ENCODE measurements around the gene AURKAIP1. TPM values are rescaled to one million over a fixed set of nuclear protein-coding genes. Genes with fewer than 3 reads are reported as not detected.

AURKAIP1 gene
- polyA plus RNA-seq, 1 donor from 2014 or later = 104 TPM

DNA sequence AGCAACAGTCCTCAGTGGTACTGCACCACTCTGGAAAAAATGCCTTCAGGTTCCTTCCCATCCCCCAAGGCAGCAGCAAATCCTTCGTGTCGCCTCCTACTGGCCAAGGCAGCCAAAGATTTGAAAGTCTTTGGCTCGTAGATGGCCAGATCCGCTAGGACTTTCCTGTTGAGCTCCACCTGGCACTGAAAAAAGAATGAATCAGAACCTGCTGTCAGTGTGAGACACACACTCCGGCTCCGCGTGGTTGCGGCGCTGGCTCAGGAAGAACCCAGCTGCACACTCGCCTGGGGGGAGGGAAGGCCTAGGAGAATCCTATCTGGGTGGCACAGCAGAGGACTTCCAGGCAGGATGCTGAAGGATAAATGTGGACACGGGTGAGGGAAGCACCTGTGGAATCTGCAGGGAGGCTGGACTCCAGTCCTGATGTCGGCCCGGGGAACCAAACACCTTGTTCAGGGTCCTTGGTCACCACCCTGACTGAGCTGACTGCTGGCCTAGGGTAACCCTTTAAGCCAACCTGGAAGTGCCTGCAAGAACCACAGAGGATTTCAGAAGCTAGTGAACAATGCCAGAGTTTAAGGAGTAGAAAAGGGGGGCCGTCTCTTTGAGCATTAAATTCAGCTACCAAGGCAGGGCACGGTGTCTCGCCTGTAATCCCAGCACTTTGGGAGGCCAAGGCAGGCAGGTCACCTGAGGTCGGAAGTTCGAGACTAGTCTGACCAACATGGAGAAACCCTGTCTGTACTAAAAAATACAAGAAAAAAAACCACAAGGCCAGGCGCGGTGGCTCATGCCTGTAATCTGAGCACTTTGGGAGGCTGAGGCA is 27.3 kb upstream of the AURKAIP1 start:
- Histone ChIP-seq H4K20me1 (ENCODE audit: insufficient read depth) (no peaks in the 10 kb centered on the region), H3K9ac (ENCODE audit: low read length) (no peak overlapping the region), H2AFZ (ENCODE audit: low read depth, low read length) (no peak overlapping the region), H3F3A (ENCODE audit: insufficient read depth, low read length, poor library complexity, severe bottlenecking) (no peaks in the 10 kb centered on the region), H3K9me2 (ENCODE audit: insufficient read depth, low read length) (no peaks in the 10 kb centered on the region), H3K27me3 (ENCODE audit: insufficient read depth, low read depth, low read length) (no peaks in the 10 kb centered on the region), H3K27ac (ENCODE audit: low read length) (no peak overlapping the region), H3K4me2 (ENCODE audit: low read length) (no peak overlapping the region), H3K4me3 (ENCODE audit: low read length) (no peak overlapping the region), H3K79me2 (replicated peaks; ENCODE audit: insufficient read depth, low read length) (peaks cover 41% of the 10 kb centered on the region), H3K36me3 (ENCODE audit: insufficient read depth, low read length) (no peaks in the 10 kb centered on the region), H3K9me3 (ENCODE audit: low read length) (no peaks in the 10 kb centered on the region)
- TF ChIP-seq MXI1 (conservative IDR thresholded peaks at IDR 0.05; ENCODE audit: poor library complexity, severe bottlenecking) = no peak
- no peak for TF ChIP-seq EP300 (conservative IDR thresholded peaks at IDR 0.05; ENCODE audit: poor library complexity, severe bottlenecking)
- TF ChIP-seq, protein P1, sequence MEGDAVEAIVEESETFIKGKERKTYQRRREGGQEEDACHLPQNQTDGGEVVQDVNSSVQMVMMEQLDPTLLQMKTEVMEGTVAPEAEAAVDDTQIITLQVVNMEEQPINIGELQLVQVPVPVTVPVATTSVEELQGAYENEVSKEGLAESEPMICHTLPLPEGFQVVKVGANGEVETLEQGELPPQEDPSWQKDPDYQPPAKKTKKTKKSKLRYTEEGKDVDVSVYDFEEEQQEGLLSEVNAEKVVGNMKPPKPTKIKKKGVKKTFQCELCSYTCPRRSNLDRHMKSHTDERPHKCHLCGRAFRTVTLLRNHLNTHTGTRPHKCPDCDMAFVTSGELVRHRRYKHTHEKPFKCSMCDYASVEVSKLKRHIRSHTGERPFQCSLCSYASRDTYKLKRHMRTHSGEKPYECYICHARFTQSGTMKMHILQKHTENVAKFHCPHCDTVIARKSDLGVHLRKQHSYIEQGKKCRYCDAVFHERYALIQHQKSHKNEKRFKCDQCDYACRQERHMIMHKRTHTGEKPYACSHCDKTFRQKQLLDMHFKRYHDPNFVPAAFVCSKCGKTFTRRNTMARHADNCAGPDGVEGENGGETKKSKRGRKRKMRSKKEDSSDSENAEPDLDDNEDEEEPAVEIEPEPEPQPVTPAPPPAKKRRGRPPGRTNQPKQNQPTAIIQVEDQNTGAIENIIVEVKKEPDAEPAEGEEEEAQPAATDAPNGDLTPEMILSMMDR (IDR thresholded peaks at IDR 0.05; ENCODE audit: poor library complexity, severe bottlenecking) = peak; percentile 52
- TF ChIP-seq POLR2AphosphoS5 (IDR thresholded peaks at IDR 0.05) = no peak
- no peak for TF ChIP-seq EZH2 (IDR thresholded peaks at IDR 0.05; ENCODE audit: borderline replicate concordance, insufficient read depth, low read length, poor library complexity, severe bottlenecking)
- TF ChIP-seq, protein P2, sequence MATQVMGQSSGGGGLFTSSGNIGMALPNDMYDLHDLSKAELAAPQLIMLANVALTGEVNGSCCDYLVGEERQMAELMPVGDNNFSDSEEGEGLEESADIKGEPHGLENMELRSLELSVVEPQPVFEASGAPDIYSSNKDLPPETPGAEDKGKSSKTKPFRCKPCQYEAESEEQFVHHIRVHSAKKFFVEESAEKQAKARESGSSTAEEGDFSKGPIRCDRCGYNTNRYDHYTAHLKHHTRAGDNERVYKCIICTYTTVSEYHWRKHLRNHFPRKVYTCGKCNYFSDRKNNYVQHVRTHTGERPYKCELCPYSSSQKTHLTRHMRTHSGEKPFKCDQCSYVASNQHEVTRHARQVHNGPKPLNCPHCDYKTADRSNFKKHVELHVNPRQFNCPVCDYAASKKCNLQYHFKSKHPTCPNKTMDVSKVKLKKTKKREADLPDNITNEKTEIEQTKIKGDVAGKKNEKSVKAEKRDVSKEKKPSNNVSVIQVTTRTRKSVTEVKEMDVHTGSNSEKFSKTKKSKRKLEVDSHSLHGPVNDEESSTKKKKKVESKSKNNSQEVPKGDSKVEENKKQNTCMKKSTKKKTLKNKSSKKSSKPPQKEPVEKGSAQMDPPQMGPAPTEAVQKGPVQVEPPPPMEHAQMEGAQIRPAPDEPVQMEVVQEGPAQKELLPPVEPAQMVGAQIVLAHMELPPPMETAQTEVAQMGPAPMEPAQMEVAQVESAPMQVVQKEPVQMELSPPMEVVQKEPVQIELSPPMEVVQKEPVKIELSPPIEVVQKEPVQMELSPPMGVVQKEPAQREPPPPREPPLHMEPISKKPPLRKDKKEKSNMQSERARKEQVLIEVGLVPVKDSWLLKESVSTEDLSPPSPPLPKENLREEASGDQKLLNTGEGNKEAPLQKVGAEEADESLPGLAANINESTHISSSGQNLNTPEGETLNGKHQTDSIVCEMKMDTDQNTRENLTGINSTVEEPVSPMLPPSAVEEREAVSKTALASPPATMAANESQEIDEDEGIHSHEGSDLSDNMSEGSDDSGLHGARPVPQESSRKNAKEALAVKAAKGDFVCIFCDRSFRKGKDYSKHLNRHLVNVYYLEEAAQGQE (IDR thresholded peaks at IDR 0.05; ENCODE audit: borderline replicate concordance) = no peak
- TF ChIP-seq RAD21 (conservative IDR thresholded peaks at IDR 0.05) = no peak
- no peak for TF ChIP-seq TAF1 (IDR thresholded peaks at IDR 0.05; ENCODE audit: low read depth)

DNA sequence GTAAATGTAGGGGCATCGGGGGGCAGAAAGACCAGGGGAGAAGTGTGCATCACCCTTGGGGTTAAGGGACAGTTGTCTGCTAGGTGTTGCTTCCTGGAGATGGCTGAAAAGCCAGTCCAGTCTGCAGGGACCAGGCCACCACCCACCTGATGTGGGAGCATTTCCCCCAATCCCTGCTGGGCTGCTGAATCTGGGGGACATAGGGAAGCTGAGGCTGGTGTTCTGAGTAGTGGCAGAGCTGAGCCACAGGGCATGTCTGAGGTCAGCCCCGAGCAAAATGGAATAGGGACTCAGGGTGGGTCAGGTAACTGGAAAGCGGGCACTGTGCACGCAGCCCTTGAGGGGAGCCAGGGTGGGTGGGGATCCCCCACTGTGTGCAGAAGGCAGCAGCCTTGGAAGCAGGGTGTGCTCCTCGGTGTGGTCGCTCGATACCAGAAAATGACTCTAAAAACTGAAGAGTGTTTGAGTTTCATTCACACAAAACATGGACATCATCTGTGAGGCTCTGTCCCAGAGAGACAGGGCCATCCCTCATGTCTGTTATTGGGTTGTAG is 26.5 kb upstream of the AURKAIP1 start:
- Histone ChIP-seq H3K27ac (ENCODE audit: low read length) (no peak overlapping the region), H3K4me2 (ENCODE audit: low read length) (no peak overlapping the region), H3K9me3 (ENCODE audit: low read length) (no peaks in the 10 kb centered on the region), H3K9me2 (ENCODE audit: insufficient read depth, low read length) (no peaks in the 10 kb centered on the region), H2AFZ (ENCODE audit: low read depth, low read length) (no peak overlapping the region), H3K36me3 (ENCODE audit: insufficient read depth, low read length) (no peaks in the 10 kb centered on the region), H3K9ac (ENCODE audit: low read length) (no peak overlapping the region), H3F3A (ENCODE audit: insufficient read depth, low read length, poor library complexity, severe bottlenecking) (no peaks in the 10 kb centered on the region), H3K27me3 (ENCODE audit: insufficient read depth, low read depth, low read length) (no peaks in the 10 kb centered on the region), H3K4me3 (ENCODE audit: low read length) (no peak overlapping the region), H4K20me1 (ENCODE audit: insufficient read depth) (no peaks in the 10 kb centered on the region), H3K79me2 (replicated peaks; ENCODE audit: insufficient read depth, low read length) (peaks cover 44% of the 10 kb centered on the region)
- TF ChIP-seq EZH2 (IDR thresholded peaks at IDR 0.05; ENCODE audit: borderline replicate concordance, insufficient read depth, low read length, poor library complexity, severe bottlenecking) = no peak
- TF ChIP-seq SMC3 (conservative IDR thresholded peaks at IDR 0.05; ENCODE audit: poor library complexity) = no peak
- TF ChIP-seq, protein P1 (IDR thresholded peaks at IDR 0.05; ENCODE audit: poor library complexity, severe bottlenecking) = no peak
- no peak for TF ChIP-seq TAF1 (IDR thresholded peaks at IDR 0.05; ENCODE audit: low read depth)
- TF ChIP-seq, protein P2 (IDR thresholded peaks at IDR 0.05; ENCODE audit: borderline replicate concordance) = no peak
- no peak for TF ChIP-seq POLR2AphosphoS5 (IDR thresholded peaks at IDR 0.05)
- TF ChIP-seq RAD21 (conservative IDR thresholded peaks at IDR 0.05) = no peak
- no peak for TF ChIP-seq MXI1 (conservative IDR thresholded peaks at IDR 0.05; ENCODE audit: poor library complexity, severe bottlenecking)
- no peak for TF ChIP-seq EP300 (conservative IDR thresholded peaks at IDR 0.05; ENCODE audit: poor library complexity, severe bottlenecking)

Measured in neural cell (in vitro differentiated cells).